SK-N-SH (cell line): ENCODE results near the gene PALM. TPM values are rescaled to one million over a fixed set of nuclear protein-coding genes. Genes with fewer than 3 reads are reported as not detected.

Experiments
- CTCF ChIA-PET: fragments of 300-600, 350-600 bp; formaldehyde crosslinking; extraction: SDS; loops from one replicate; lab custom pipeline; 2021; lab: Yijun Ruan, JAX
- POLR2A ChIA-PET: fragments of 350-600 bp; sonication (Branson Sonifier 250); formaldehyde crosslinking; extraction: SDS; loops from one replicate; lab custom pipeline; 2020; ENCODE audit warnings: antibody characterized with exemption, inconsistent platforms; lab: Yijun Ruan, JAX
- DNase-seq: peaks from one replicate; pipeline ENCODE4 v3.0.0; 2012
- H2AFZ ChIP-seq: fragments of 200-600 bp; sonication (generic); 2 replicates; pipeline ENCODE4 v1.8.1; 2016; ENCODE audit warnings: antibody characterized with exemption, mild to moderate bottlenecking, low read depth
- H3F3A ChIP-seq: fragments of 200-600 bp; sonication (generic); replicated peaks from 2 replicates; pipeline ENCODE3; 2016; ENCODE audit warnings: antibody characterized with exemption, mild to moderate bottlenecking; ENCODE audit not compliant: insufficient read depth
- H3K27ac ChIP-seq, 2 experiments: fragments of 200-500 bp in 1 of 2; fragments of 200-600 bp in 1 of 2; sonication (Bioruptor generic) in 1 of 2; sonication (generic), shearing (Covaris generic) in 1 of 2; 2 replicates each; pipeline versions ENCODE4 v1.5.1 to v1.6.1; 2014 to 2016; ENCODE audit warnings: low read depth in 2 of 2, inconsistent platforms in 1 of 2, low read length in 1 of 2, mild to moderate bottlenecking in 1 of 2, mixed read lengths in 1 of 2
- H3K27me3 ChIP-seq: fragments of 200-600 bp; sonication (generic), shearing (Covaris generic); 2 replicates; pipeline ENCODE4 v1.6.1; 2016; ENCODE audit warnings: mixed run types; ENCODE audit not compliant: insufficient read depth
- H3K36me3 ChIP-seq, 2 experiments: fragments of 200-500 bp in 1 of 2; fragments of 200-600 bp in 1 of 2; sonication (Bioruptor generic) in 1 of 2; sonication (generic) in 1 of 2; replicated peaks in 1 of 2; 2 replicates each; pipeline versions ENCODE3 to v1.5.1; 2014 to 2016; ENCODE audit warnings: low read length in 1 of 2, mild to moderate bottlenecking in 1 of 2; ENCODE audit not compliant: insufficient read depth in 2 of 2, control insufficient read depth in 1 of 2
- H3K4me1 ChIP-seq, 2 experiments: fragments of 200-500 bp in 1 of 2; fragments of 200-600 bp in 1 of 2; sonication (Bioruptor generic) in 1 of 2; sonication (generic), shearing (Covaris generic) in 1 of 2; 2 replicates each; pipeline versions ENCODE4 v1.5.1 to v1.6.1; 2014 to 2016; ENCODE audit warnings: low read depth in 1 of 2, low read length in 1 of 2, mixed run types in 1 of 2; ENCODE audit not compliant: insufficient read depth in 2 of 2, control insufficient read depth in 1 of 2
- H3K4me2 ChIP-seq: fragments of 200-600 bp; sonication (generic), shearing (Covaris generic); 2 replicates; pipeline ENCODE4 v1.6.1; 2017; ENCODE audit warnings: mixed run types
- H3K4me3 ChIP-seq, 2 experiments: fragments of 200-500 bp in 1 of 2; fragments of 200-600 bp in 1 of 2; sonication (Bioruptor generic) in 1 of 2; sonication (generic), shearing (Covaris generic) in 1 of 2; 2 replicates each; pipeline versions ENCODE4 v1.5.1 to v1.8.1; 2014 to 2016; ENCODE audit warnings: low read depth in 2 of 2, inconsistent platforms in 1 of 2, low read length in 1 of 2, mild to moderate bottlenecking in 1 of 2, mixed read lengths in 1 of 2, moderate library complexity in 1 of 2
- H3K79me2 ChIP-seq: fragments of 200-600 bp; sonication (generic); 2 replicates; pipeline ENCODE4 v1.8.1; 2017; ENCODE audit warnings: mild to moderate bottlenecking; ENCODE audit not compliant: insufficient read depth
- H3K9ac ChIP-seq: fragments of 200-600 bp; sonication (generic); 2 replicates; pipeline ENCODE4 v1.6.1; 2017; ENCODE audit warnings: mixed run types
- H3K9me2 ChIP-seq: fragments of 200-600 bp; sonication (generic); 2 replicates; pipeline ENCODE4 v1.6.1; 2017; ENCODE audit warnings: mixed run types
- H3K9me3 ChIP-seq: fragments of 200-600 bp; sonication (generic); 2 replicates; pipeline ENCODE4 v1.6.1; 2017; ENCODE audit warnings: mixed run types, mild to moderate bottlenecking, moderate library complexity
- H4K20me1 ChIP-seq: fragments of 200-600 bp; sonication (generic); 2 replicates; pipeline ENCODE4 v1.6.1; 2017; ENCODE audit warnings: mild to moderate bottlenecking, mixed run types; ENCODE audit not compliant: insufficient read depth
- CHD2 ChIP-seq: fragments of 150-350 bp; IDR thresholded peaks from 2 replicates; pipeline ENCODE4 v1.6.1; 2018; ENCODE audit warnings: low read length; ENCODE audit not compliant: partially characterized antibody
- ELF1 ChIP-seq: IDR thresholded peaks from 2 replicates; pipeline ENCODE4 v1.4.0; 2012
- EP300 ChIP-seq, 2 experiments: IDR thresholded peaks; 2 replicates each; pipeline versions ENCODE4 v1.4.0 to v1.6.1; 2012; ENCODE audit warnings: borderline replicate concordance in 1 of 2, low read depth in 1 of 2, low read length in 1 of 2
- EZH2phosphoT487 ChIP-seq: fragments of 200-600 bp; sonication (generic); IDR thresholded peaks from 2 replicates; pipeline ENCODE4 v1.6.1; 2017; ENCODE audit warnings: low read depth, mixed run types, mild to moderate bottlenecking, antibody characterized with exemption, moderate library complexity, borderline replicate concordance
- FOXM1 ChIP-seq: IDR thresholded peaks from 2 replicates; pipeline ENCODE4 v1.4.0; 2012; ENCODE audit warnings: low read depth, mild to moderate bottlenecking
- GABPA ChIP-seq: IDR thresholded peaks from 2 replicates; pipeline ENCODE4 v1.4.0; 2012; ENCODE audit warnings: low read depth, mild to moderate bottlenecking
- GATA2 ChIP-seq: sonication (generic); formaldehyde crosslinking; IDR thresholded peaks from 2 replicates; pipeline ENCODE4 v1.5.0; 2020; ENCODE audit warnings: mild to moderate bottlenecking, missing genetic modification reagents
- IRF3 ChIP-seq: fragments of 150-350 bp; IDR thresholded peaks from 2 replicates; pipeline ENCODE4 v1.6.1; 2016; ENCODE audit warnings: mild to moderate bottlenecking, low read depth, low read length
- MEF2A ChIP-seq: IDR thresholded peaks from 2 replicates; pipeline ENCODE4 v1.4.0; 2012; ENCODE audit warnings: low read depth, borderline replicate concordance
- NFIC ChIP-seq: IDR thresholded peaks from 2 replicates; pipeline ENCODE4 v1.4.0; 2012; ENCODE audit warnings: borderline replicate concordance
- POLR2AphosphoS5 ChIP-seq: IDR thresholded peaks from 2 replicates; pipeline ENCODE4 v1.6.1; 2012; ENCODE audit warnings: low read depth, low read length
- RAD21 ChIP-seq: IDR thresholded peaks from 2 replicates; pipeline ENCODE4 v1.6.1; 2012; ENCODE audit warnings: mild to moderate bottlenecking, low read length
- RXRA ChIP-seq: IDR thresholded peaks from 2 replicates; pipeline ENCODE4 v1.4.0; 2012; ENCODE audit warnings: low read depth, mild to moderate bottlenecking, borderline replicate concordance
- SMC3 ChIP-seq: IDR thresholded peaks from 2 replicates; pipeline ENCODE4 v1.6.1; 2012; ENCODE audit warnings: low read depth, low read length, improper control_type of control experiment
- TEAD4 ChIP-seq: IDR thresholded peaks from 2 replicates; pipeline ENCODE4 v1.4.0; 2012; ENCODE audit warnings: mild to moderate bottlenecking, borderline replicate concordance; ENCODE audit not compliant: insufficient read depth
- USF1 ChIP-seq: IDR thresholded peaks from 2 replicates; pipeline ENCODE4 v1.4.0; 2012; ENCODE audit warnings: low read depth, borderline replicate concordance
- YY1 ChIP-seq: IDR thresholded peaks from 2 replicates; pipeline ENCODE4 v1.4.0; 2012; ENCODE audit warnings: low read depth, mild to moderate bottlenecking
- ZBTB33 ChIP-seq: IDR thresholded peaks from 2 replicates; pipeline ENCODE4 v1.4.0; 2012; ENCODE audit warnings: low read depth, borderline replicate concordance
- WGBS: methylation state at CpG from one replicate; pipeline ENCODE4 v1.1.6; 2017; ENCODE audit warnings: low lambda C conversion rate; 5-methylcytosine and 5-hydroxymethylcytosine counted together
- polyA plus RNA-seq, 3 experiments: library from polyadenylated mRNA; depleted of rRNA; stranded (reverse); fragments of >200 nt; gene quantifications; 2 replicates each; pipeline ENCODE4 v1.2.3, GENCODE V29; 2012

The PALM gene
- polyA plus RNA-seq, 1 of the 3 experiments (the other 2 are of a cell fraction), result 15.6 TPM

- Histone ChIP-seq H3K4me2 (no peak overlapping the region), H3K9me2 (no peaks in the 10 kb centered on the region), H2AFZ (no peak overlapping the region), H3F3A (peaks cover 7% of the 10 kb centered on the region), H4K20me1 (no peaks in the 10 kb centered on the region), H3K79me2 (no peaks in the 10 kb centered on the region), H3K4me3 (no peak overlapping the region), H3K27ac (no peak overlapping the region), H3K9me3 (no peaks in the 10 kb centered on the region), H3K36me3 (no peaks in the 10 kb centered on the region), H3K9ac (no peak overlapping the region), H3K27me3 (no peaks in the 10 kb centered on the region), H3K4me1 (no peaks in the 10 kb centered on the region)
- CTCF ChIA-PET, result interaction anchor here (0.7 to 2.7 kb wide), 21 partner anchors 16 to 226 kb away, joined by 3 to 13 read pairs (median 4); partner anchors contain the start of genes CFD, MED16, PRTN3 and RNU6-9
- DNase-seq, result no peak
- TF ChIP-seq ZBTB33, result no peak
- no peak for TF ChIP-seq CHD2
- TF ChIP-seq NFIC, result no peak
- no peak for TF ChIP-seq YY1
- no peak for TF ChIP-seq IRF3
- no peak for TF ChIP-seq RAD21
- no peak for TF ChIP-seq GABPA
- no peak for TF ChIP-seq EZH2phosphoT487
- no peak for TF ChIP-seq TEAD4
- TF ChIP-seq SMC3, result no peak
- TF ChIP-seq MEF2A, result no peak
- no peak for TF ChIP-seq EP300 (IDR thresholded peaks at IDR 0.05; ENCODE audit: borderline replicate concordance in 1 of 2, low read depth in 1 of 2, low read length in 1 of 2)
- TF ChIP-seq GATA2, result no peak
- no peak for TF ChIP-seq FOXM1
- TF ChIP-seq POLR2AphosphoS5, result no peak
- no peak for TF ChIP-seq ELF1
- TF ChIP-seq USF1, result no peak
- no peak for TF ChIP-seq RXRA
- POLR2A ChIA-PET, result no interaction called here
- WGBS, result 71% methylated on average over 5 of the region's 6 CpGs
Observed at GRCh38 chr19:769616-770015, 60.9 kb downstream of the PALM start.
